MG63 (cell line): Measurements from ENCODE around the gene MICU1. TPM values are rescaled to one million over a fixed set of nuclear protein-coding genes. Genes with fewer than 3 reads are reported as not detected.
"Not testable (repeated sequence)": the region's sequence is repeated elsewhere in the genome, so short reads cannot be mapped to it uniquely, and the experiment has no call there.

Experiments used
- DNase-seq: peaks from one replicate; pipeline ENCODE4 v3.0.0-alpha.2; 2020
- H3K27me3 ChIP-seq: fragments of 250-450 bp; sonication (Bioruptor Pico); 2 replicates; pipeline ENCODE4 v1.5.1; 2020; ENCODE audit warnings: mild to moderate bottlenecking, moderate library complexity
- H3K36me3 ChIP-seq: fragments of 250-450 bp; sonication (Bioruptor Pico); 2 replicates; pipeline ENCODE4 v1.5.1; 2020; ENCODE audit warnings: mild to moderate bottlenecking, moderate library complexity
- H3K4me3 ChIP-seq: fragments of 250-450 bp; sonication (Bioruptor Pico); 2 replicates; pipeline ENCODE4 v1.5.1; 2020; ENCODE audit warnings: mild to moderate bottlenecking, moderate library complexity
- H3K9me3 ChIP-seq: fragments of 250-450 bp; sonication (Bioruptor Pico); 2 replicates; pipeline ENCODE4 v1.5.1; 2020; ENCODE audit warnings: mild to moderate bottlenecking, moderate library complexity
- total RNA-seq: library from RNA; depleted of rRNA; stranded (reverse); fragments of >200 nt; shearing (Covaris generic); gene quantifications from 2 replicates; pipeline ENCODE4 v1.2.3, GENCODE V29; 2014; ENCODE audit warnings: low replicate concordance

Gene MICU1
- total RNA-seq, 1 experiment from 2014 or later = 35.1 TPM

- Histone ChIP-seq H3K36me3 (no peaks in the 10 kb centered on the region), H3K4me3 (no peak overlapping the region), H3K27me3 (no peaks in the 10 kb centered on the region), H3K9me3 (no peaks in the 10 kb centered on the region)
- DNase-seq = no peak
These were observed 216.7 kb downstream of the MICU1 start for GRCh38 chr10:72409167-72409566.

GRCh38 chr10:72407927-72408600, 217.8 kb downstream of the MICU1 start:
- Histone ChIP-seq H3K27me3 (no peaks in the 10 kb centered on the region), H3K4me3 (no peak overlapping the region), H3K9me3 (no peaks in the 10 kb centered on the region), H3K36me3 (no peaks in the 10 kb centered on the region)
- no peak for DNase-seq

GRCh38 chr10:72407471-72407870, 218.4 kb downstream of the MICU1 start:
- H3K9me3 ChIP-seq = no peaks in the 10 kb centered on the region
- no peaks in the 10 kb centered on the region for H3K36me3 ChIP-seq
- no peak overlapping the region for H3K4me3 ChIP-seq
- H3K27me3 ChIP-seq = no peaks in the 10 kb centered on the region
- DNase-seq = no peak

- not testable (repeated sequence) for H3K27me3 ChIP-seq, DNase-seq, H3K4me3 ChIP-seq, H3K36me3 ChIP-seq, H3K9me3 ChIP-seq
These were observed 230.3 kb downstream of the MICU1 start for GRCh38 chr10:72395581-72395980.

GRCh38 chr10:72392571-72392970, 233.3 kb downstream of the MICU1 start:
- no peaks in the 10 kb centered on the region for H3K36me3 ChIP-seq
- no peak overlapping the region for H3K4me3 ChIP-seq
- H3K27me3 ChIP-seq = no peaks in the 10 kb centered on the region
- no peaks in the 10 kb centered on the region for H3K9me3 ChIP-seq
- no peak for DNase-seq

- H3K9me3 ChIP-seq = no peaks in the 10 kb centered on the region
- H3K27me3 ChIP-seq = no peaks in the 10 kb centered on the region
- no peak for DNase-seq
- H3K4me3 ChIP-seq = no peak overlapping the region
- no peaks in the 10 kb centered on the region for H3K36me3 ChIP-seq
These were observed 235.1 kb downstream of the MICU1 start for GRCh38 chr10:72390764-72391163.

GRCh38 chr10:72389716-72390115, 236.2 kb downstream of the MICU1 start:
- Histone ChIP-seq H3K36me3 (no peaks in the 10 kb centered on the region), H3K9me3 (no peaks in the 10 kb centered on the region), H3K27me3 (no peaks in the 10 kb centered on the region), H3K4me3 (no peak overlapping the region)
- no peak for DNase-seq

GRCh38 chr10:72389014-72389413, 236.9 kb downstream of the MICU1 start:
- Histone ChIP-seq H3K27me3 (no peaks in the 10 kb centered on the region), H3K4me3 (no peak overlapping the region), H3K9me3 (no peaks in the 10 kb centered on the region), H3K36me3 (no peaks in the 10 kb centered on the region)
- no peak for DNase-seq

GRCh38 chr10:72388062-72388461, 237.8 kb downstream of the MICU1 start:
- H3K4me3 ChIP-seq = no peak overlapping the region
- H3K9me3 ChIP-seq = no peaks in the 10 kb centered on the region
- no peaks in the 10 kb centered on the region for H3K36me3 ChIP-seq
- DNase-seq = no peak
- H3K27me3 ChIP-seq = no peaks in the 10 kb centered on the region

GRCh38 chr10:72386916-72387586, 238.8 kb downstream of the MICU1 start:
- H3K36me3 ChIP-seq = no peaks in the 10 kb centered on the region
- H3K9me3 ChIP-seq = no peaks in the 10 kb centered on the region
- H3K4me3 ChIP-seq = no peak overlapping the region
- no peak for DNase-seq
- no peaks in the 10 kb centered on the region for H3K27me3 ChIP-seq

- no peak overlapping the region for H3K4me3 ChIP-seq
- no peaks in the 10 kb centered on the region for H3K9me3 ChIP-seq
- H3K27me3 ChIP-seq = no peaks in the 10 kb centered on the region
- no peak for DNase-seq
- H3K36me3 ChIP-seq = no peaks in the 10 kb centered on the region
These were observed 240.2 kb downstream of the MICU1 start for GRCh38 chr10:72385724-72386123.

GRCh38 chr10:72384982-72385381, 240.9 kb downstream of the MICU1 start:
- DNase-seq, H3K9me3 ChIP-seq, H3K36me3 ChIP-seq: not testable (repeated sequence)

GRCh38 chr10:72379776-72380175, 246.1 kb downstream of the MICU1 start:
- no peak for DNase-seq
- Histone ChIP-seq H3K36me3 (no peaks in the 10 kb centered on the region), H3K9me3 (no peaks in the 10 kb centered on the region), H3K27me3 (no peaks in the 10 kb centered on the region), H3K4me3 (no peak overlapping the region)

More at GRCh38 chr10:72384982-72385381, 240.9 kb downstream of the MICU1 start:
- not testable (repeated sequence) for H3K27me3 ChIP-seq, H3K4me3 ChIP-seq

GRCh38 chr10:72379062-72379461, 246.8 kb downstream of the MICU1 start:
- Histone ChIP-seq H3K9me3 (no peaks in the 10 kb centered on the region), H3K27me3 (no peaks in the 10 kb centered on the region), H3K4me3 (no peak overlapping the region), H3K36me3 (no peaks in the 10 kb centered on the region)
- no peak for DNase-seq

GRCh38 chr10:72375585-72375984, 250.3 kb downstream of the MICU1 start:
- Histone ChIP-seq H3K36me3 (no peaks in the 10 kb centered on the region), H3K9me3 (no peaks in the 10 kb centered on the region), H3K27me3 (no peaks in the 10 kb centered on the region), H3K4me3 (no peak overlapping the region)
- DNase-seq = no peak

GRCh38 chr10:72375173-72375572, 250.7 kb downstream of the MICU1 start:
- DNase-seq = no peak

GRCh38 chr10:72370201-72370722, 255.6 kb downstream of the MICU1 start:
- no peak for DNase-seq
- Histone ChIP-seq H3K36me3 (no peaks in the 10 kb centered on the region), H3K4me3 (no peak overlapping the region), H3K9me3 (no peaks in the 10 kb centered on the region), H3K27me3 (no peaks in the 10 kb centered on the region)

More at GRCh38 chr10:72375173-72375572, 250.7 kb downstream of the MICU1 start:
- no peak overlapping the region for H3K4me3 ChIP-seq
- H3K36me3 ChIP-seq = no peaks in the 10 kb centered on the region
- H3K9me3 ChIP-seq = no peaks in the 10 kb centered on the region
- no peaks in the 10 kb centered on the region for H3K27me3 ChIP-seq
